Spleen (tissue), 7 donors: Measurements from ENCODE around the gene PLXNB1.

Source experiments
- POLR2A ChIP-seq, 3 donors: fragments of 450-650 bp; IDR thresholded peaks; one replicate each; pipeline ENCODE4 v1.5.1; 2017; ENCODE audit warnings: antibody characterized with exemption in 3 of 3, mild to moderate bottlenecking in 1 of 3
- POLR2AphosphoS5 ChIP-seq, 3 donors: sonication (generic); formaldehyde crosslinking; IDR thresholded peaks; one replicate each; pipeline ENCODE4 v1.5.1; 2017; ENCODE audit warnings: antibody characterized with exemption in 3 of 3
- TF ChIP-seq, protein P1 (sequence below), 11 experiments: fragments of 200-600 bp in 7 of 11; fragments of 450-650 bp in 4 of 11; sonication (generic) in 4 of 11; IDR thresholded peaks in 8 of 11; conservative IDR thresholded peaks in 3 of 11; 1 replicate in 7 of 11; 2 replicates in 4 of 11; pipeline versions ENCODE4 v1.4.0 to v1.8.0; 2016 to 2021; ENCODE audit warnings: antibody characterized with exemption in 11 of 11, inconsistent platforms in 4 of 11, mild to moderate bottlenecking in 1 of 11
- donor health status: DM: no; HTN: no; CAD: no; lungs with moderate emphysema.
- donor health status: DM: no; HTN: no; CAD: no.
- donor health status: DM: no; HTN: no; CAD: no.

DNA sequence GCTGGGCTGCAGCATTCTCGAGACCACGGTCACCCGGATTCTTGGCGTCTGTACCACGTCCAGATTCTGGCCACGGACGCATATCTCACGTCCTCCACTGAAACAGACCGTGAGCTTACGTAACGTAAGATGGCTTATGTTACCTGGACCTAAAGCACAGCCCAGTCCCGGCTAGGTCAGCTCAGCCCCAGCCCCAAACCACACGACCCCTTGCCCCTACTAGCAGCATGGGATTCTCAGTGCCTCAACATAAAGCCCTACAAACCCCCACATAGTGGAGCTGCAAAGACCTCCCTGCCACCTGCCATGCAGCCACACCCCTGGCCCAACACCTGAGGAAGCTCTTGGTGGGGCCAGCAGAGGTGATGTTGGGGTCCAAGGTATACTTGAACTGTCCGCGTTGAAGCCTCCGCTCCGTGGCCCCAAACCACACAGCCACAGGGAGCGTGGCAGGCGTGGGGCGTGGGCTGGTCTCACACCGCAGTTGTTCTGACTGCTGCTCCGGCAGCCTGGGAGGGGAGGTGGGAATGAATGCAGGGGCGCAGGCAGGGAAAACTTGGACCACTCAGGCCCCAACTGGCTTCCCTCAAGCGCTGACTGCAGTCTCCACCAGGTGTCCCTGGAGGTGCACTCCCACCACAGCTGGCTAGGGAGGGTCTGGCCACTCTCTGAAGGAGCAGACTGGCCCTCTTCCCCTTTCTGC, 14.5 kb downstream of the PLXNB1 start:
- TF ChIP-seq, protein P1, sequence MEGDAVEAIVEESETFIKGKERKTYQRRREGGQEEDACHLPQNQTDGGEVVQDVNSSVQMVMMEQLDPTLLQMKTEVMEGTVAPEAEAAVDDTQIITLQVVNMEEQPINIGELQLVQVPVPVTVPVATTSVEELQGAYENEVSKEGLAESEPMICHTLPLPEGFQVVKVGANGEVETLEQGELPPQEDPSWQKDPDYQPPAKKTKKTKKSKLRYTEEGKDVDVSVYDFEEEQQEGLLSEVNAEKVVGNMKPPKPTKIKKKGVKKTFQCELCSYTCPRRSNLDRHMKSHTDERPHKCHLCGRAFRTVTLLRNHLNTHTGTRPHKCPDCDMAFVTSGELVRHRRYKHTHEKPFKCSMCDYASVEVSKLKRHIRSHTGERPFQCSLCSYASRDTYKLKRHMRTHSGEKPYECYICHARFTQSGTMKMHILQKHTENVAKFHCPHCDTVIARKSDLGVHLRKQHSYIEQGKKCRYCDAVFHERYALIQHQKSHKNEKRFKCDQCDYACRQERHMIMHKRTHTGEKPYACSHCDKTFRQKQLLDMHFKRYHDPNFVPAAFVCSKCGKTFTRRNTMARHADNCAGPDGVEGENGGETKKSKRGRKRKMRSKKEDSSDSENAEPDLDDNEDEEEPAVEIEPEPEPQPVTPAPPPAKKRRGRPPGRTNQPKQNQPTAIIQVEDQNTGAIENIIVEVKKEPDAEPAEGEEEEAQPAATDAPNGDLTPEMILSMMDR (IDR thresholded peaks at IDR 0.05 in 8 of 11, conservative IDR thresholded peaks at IDR 0.05 in 3 of 11): no peak
- TF ChIP-seq POLR2A (IDR thresholded peaks at IDR 0.05): no peak
- TF ChIP-seq POLR2AphosphoS5 (IDR thresholded peaks at IDR 0.05): no peak
